Ascending aorta (tissue), 2 donors: ENCODE results near the gene UNK. TPM values are rescaled to one million over a fixed set of nuclear protein-coding genes. Genes with fewer than 3 reads are reported as not detected.
"Not testable (repeated sequence)": the region's sequence is repeated elsewhere in the genome, so short reads cannot be mapped to it uniquely, and the experiment has no call there.

Source experiments
- DNase-seq, 2 donors: peaks; one replicate each; pipeline ENCODE4 v3.0.0-alpha.2; 2019; ENCODE audit warnings: low spot score in 2 of 2
- H3K27ac ChIP-seq, 2 donors: fragments of 200-600 bp; sonication (generic); one replicate each; pipeline ENCODE4 v1.5.1; 2016 to 2017; ENCODE audit warnings: mild to moderate bottlenecking in 1 of 2
- H3K27me3 ChIP-seq: fragments of 200-600 bp; sonication (generic); one replicate; pipeline ENCODE4 v1.5.1; 2017
- H3K36me3 ChIP-seq, 2 donors: fragments of 200-600 bp; sonication (generic); one replicate each; pipeline ENCODE4 v1.5.1; 2016
- H3K4me1 ChIP-seq, 2 donors: fragments of 200-600 bp; sonication (generic); one replicate each; pipeline ENCODE4 v1.5.1; 2016 to 2017; ENCODE audit warnings: mild to moderate bottlenecking in 1 of 2
- H3K4me3 ChIP-seq, 2 donors: fragments of 200-600 bp; sonication (generic); one replicate each; pipeline ENCODE4 v1.5.1; 2016 to 2017; ENCODE audit warnings: mild to moderate bottlenecking in 1 of 2
- H3K9me3 ChIP-seq, 2 donors: fragments of 200-600 bp; sonication (generic); one replicate each; pipeline ENCODE4 v1.5.1; 2016
- CTCF ChIP-seq, 3 experiments: fragments of 200-600 bp in 2 of 3; fragments of 450-650 bp in 1 of 3; sonication (generic) in 2 of 3; IDR thresholded peaks; one replicate each; pipeline ENCODE4 v1.5.1; 2016 to 2019; ENCODE audit warnings: antibody characterized with exemption in 3 of 3, mild to moderate bottlenecking in 1 of 3, moderate library complexity in 1 of 3
- intact Hi-C: fragments of 100-400 bp; cut with DNase I; formaldehyde crosslinking; loops from one replicate; pipeline ENCODE4 v1.15.1; 2023
- total RNA-seq: library from RNA; depleted of rRNA; stranded (reverse); fragments of >200 nt; gene quantifications from one replicate; pipeline ENCODE4 v1.1.0, GENCODE V29; 2016

UNK gene
- total RNA-seq, 1 donor from 2014 or later: 73.9 TPM

GRCh38 chr17:75755990-75756389, 28.6 kb upstream of the UNK start:
- intact Hi-C loops: loop anchor here (10.0 kb wide), 1 partner anchor 351 kb away; the partner anchor contains the start of gene GRB2
- no peaks in the 10 kb centered on the region for H3K9me3 ChIP-seq
- peaks cover 7 to 11% of the 10 kb centered on the region in 2 donors for H3K4me1 ChIP-seq
- H3K36me3 ChIP-seq: peaks cover 0 to 10% of the 10 kb centered on the region in 2 donors
- no peak for TF ChIP-seq CTCF (IDR thresholded peaks at IDR 0.05)
- no peak for DNase-seq
- H3K27ac ChIP-seq: no peak overlapping the region
- H3K4me3 ChIP-seq: no peak overlapping the region
- H3K27me3 ChIP-seq: no peaks in the 10 kb centered on the region

GRCh38 chr17:75756451-75757085, 28.0 kb upstream of the UNK start:
- Histone ChIP-seq H3K4me3 (no peak overlapping the region), H3K27me3 (no peaks in the 10 kb centered on the region), H3K27ac (no peak overlapping the region), H3K4me1 (peaks cover 7 to 11% of the 10 kb centered on the region in 2 donors), H3K9me3 (no peaks in the 10 kb centered on the region), H3K36me3 (peaks cover 0 to 10% of the 10 kb centered on the region in 2 donors)
- TF ChIP-seq CTCF (IDR thresholded peaks at IDR 0.05): no peak
- intact Hi-C loops: loop anchor here (10.0 kb wide), 1 partner anchor 352 kb away; the partner anchor contains the start of gene GRB2
- no peak for DNase-seq

- H3K9me3 ChIP-seq: no peaks in the 10 kb centered on the region
- no peak for TF ChIP-seq CTCF (IDR thresholded peaks at IDR 0.05)
- DNase-seq: no peak
- H3K4me3 ChIP-seq: no peak overlapping the region
- intact Hi-C loops: loop anchor here (10.0 kb wide), 1 partner anchor 352 kb away; the partner anchor contains the start of gene GRB2
- H3K4me1 ChIP-seq: peaks cover 7 to 11% of the 10 kb centered on the region in 2 donors
- no peak overlapping the region for H3K27ac ChIP-seq
- H3K27me3 ChIP-seq: no peaks in the 10 kb centered on the region
- H3K36me3 ChIP-seq: peaks cover 0 to 10% of the 10 kb centered on the region in 2 donors
Measured at GRCh38 chr17:75757086-75757681, 27.4 kb upstream of the UNK start.

- TF ChIP-seq CTCF (IDR thresholded peaks at IDR 0.05): no peak
- Histone ChIP-seq H3K27ac (no peak overlapping the region), H3K9me3 (no peaks in the 10 kb centered on the region), H3K36me3 (peaks cover 4 to 10% of the 10 kb centered on the region in 2 donors), H3K27me3 (no peaks in the 10 kb centered on the region), H3K4me1 (peaks cover 8 to 10% of the 10 kb centered on the region in 2 donors), H3K4me3 (no peak overlapping the region)
- no peak for DNase-seq
- intact Hi-C loops: loop anchor here (10.0 kb wide), 1 partner anchor 354 kb away; the partner anchor contains the start of gene GRB2
Measured at GRCh38 chr17:75758131-75758905, 26.3 kb upstream of the UNK start.

- Histone ChIP-seq H3K4me1 (peaks cover 5 to 12% of the 10 kb centered on the region in 2 donors), H3K4me3 (no peak overlapping the region), H3K9me3 (no peaks in the 10 kb centered on the region), H3K27ac (no peak overlapping the region), H3K27me3 (no peaks in the 10 kb centered on the region), H3K36me3 (peaks cover 4 to 10% of the 10 kb centered on the region in 2 donors)
- TF ChIP-seq CTCF (IDR thresholded peaks at IDR 0.05): no peak
- intact Hi-C loops: loop anchor here (10.0 kb wide), 1 partner anchor 355 kb away; the partner anchor contains the start of gene GRB2
- DNase-seq: no peak
Measured at GRCh38 chr17:75759457-75759856, 25.1 kb upstream of the UNK start.

- H3K4me3 ChIP-seq, DNase-seq, H3K27me3 ChIP-seq, H3K27ac ChIP-seq, H3K9me3 ChIP-seq: not testable (repeated sequence)
- H3K36me3 ChIP-seq: peaks cover 4 to 10% of the 10 kb centered on the region in 2 donors
- H3K4me1 ChIP-seq: peaks cover 4 to 15% of the 10 kb centered on the region in 2 donors
- intact Hi-C loops: loop anchor here (10.0 kb wide), 1 partner anchor 355 kb away; the partner anchor contains the start of gene GRB2
Measured at GRCh38 chr17:75759978-75760640, 24.5 kb upstream of the UNK start.
